Measurements from ENCODE around the gene CDC73. TPM values are rescaled to one million over a fixed set of nuclear protein-coding genes. Genes with fewer than 3 reads are reported as not detected.

Gene CDC73
- total RNA-seq, 2 experiments from 2014 or later = 12.9 to 50.0 TPM

GRCh38 chr1:193199940-193200339, 78.1 kb downstream of the CDC73 start:
- TF ChIP-seq CTCF (conservative IDR thresholded peaks at IDR 0.05; ENCODE audit: low read length) = no peak
- no peak for TF ChIP-seq EZH2phosphoT487 (IDR thresholded peaks at IDR 0.05; ENCODE audit: borderline replicate concordance, low read depth, low read length)
- Histone ChIP-seq H3K4me3 (ENCODE audit: low read depth, low read length, poor library complexity, severe bottlenecking) (no peak overlapping the region), H3K4me2 (ENCODE audit: low read length) (no peak overlapping the region), H2AFZ (ENCODE audit: low read length) (no peak overlapping the region), H3K4me1 (ENCODE audit: insufficient read depth, low read length, poor library complexity, severe bottlenecking) (no peaks in the 10 kb centered on the region), H3K9me3 (ENCODE audit: low read length) (no peaks in the 10 kb centered on the region), H4K20me1 (ENCODE audit: insufficient read depth, low read length) (no peaks in the 10 kb centered on the region), H3K9me2 (ENCODE audit: insufficient read depth, low read length) (no peaks in the 10 kb centered on the region), H3K79me2 (ENCODE audit: insufficient read depth, low read depth, low read length) (peaks cover 23% of the 10 kb centered on the region; the same call in 1 of the 2 replicates), H3K36me3 (ENCODE audit: insufficient read depth, low read length) (peaks cover 10% of the 10 kb centered on the region), H3K27ac (ENCODE audit: low read depth, low read length, poor library complexity, severe bottlenecking) (no peak overlapping the region)
- CTCF ChIA-PET (ENCODE audit: unreplicated experiment) = no interaction called here
- BruUV-seq (replicated peaks) = no TSS peak
- POLR2A ChIA-PET = interaction anchor here (0.6 kb wide), 1 partner anchor 83 kb away, joined by 3 read pairs; no protein-coding TSS in a partner anchor
- intact Hi-C loops (cut with micrococcal nuclease; ENCODE audit: unreplicated experiment) = no loop called here
- no peak for DNase-seq (ENCODE audit: low spot score)

DNA sequence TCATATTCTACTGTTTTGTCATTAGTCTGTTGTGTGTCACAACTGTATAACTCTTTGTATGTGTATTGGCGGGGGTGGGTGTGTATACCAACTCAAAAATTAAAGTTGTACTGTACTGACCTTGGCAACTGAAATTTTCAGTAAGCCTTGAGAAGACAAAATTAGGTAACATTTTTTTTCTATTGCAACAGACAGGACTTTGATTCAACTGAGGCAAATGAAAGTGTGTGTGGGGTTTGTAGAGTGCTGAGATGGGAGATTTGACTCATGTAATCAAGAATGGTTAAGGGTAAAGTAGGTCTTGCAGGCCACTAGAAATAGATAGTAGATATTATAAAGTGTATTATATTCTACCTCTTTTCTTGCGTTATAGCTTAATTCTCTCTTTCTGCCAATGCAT, 79.2 kb downstream of the CDC73 start:
- Histone ChIP-seq H3K36me3 (ENCODE audit: insufficient read depth, low read length) (peaks cover 21% of the 10 kb centered on the region), H3K9me2 (ENCODE audit: insufficient read depth, low read length) (no peaks in the 10 kb centered on the region), H4K20me1 (ENCODE audit: insufficient read depth, low read length) (no peaks in the 10 kb centered on the region), H3K4me2 (ENCODE audit: low read length) (no peak overlapping the region), H3K4me1 (ENCODE audit: insufficient read depth, low read length, poor library complexity, severe bottlenecking) (no peaks in the 10 kb centered on the region), H3K79me2 (ENCODE audit: insufficient read depth, low read depth, low read length) (peaks cover 18% of the 10 kb centered on the region; the same call in 1 of the 2 replicates), H2AFZ (ENCODE audit: low read length) (no peak overlapping the region), H3K27ac (ENCODE audit: low read depth, low read length, poor library complexity, severe bottlenecking) (no peak overlapping the region), H3K4me3 (ENCODE audit: low read depth, low read length, poor library complexity, severe bottlenecking) (no peak overlapping the region), H3K9me3 (ENCODE audit: low read length) (peaks cover 4% of the 10 kb centered on the region; the same call in 1 of the 2 replicates)
- ChIA-PET CTCF (ENCODE audit: unreplicated experiment) (no interaction called here), POLR2A (interaction anchor here (0.7 to 1.3 kb wide), 2 partner anchors 11 to 13 kb away, joined by 3 read pairs; no protein-coding TSS in a partner anchor)
- intact Hi-C loops (cut with micrococcal nuclease; ENCODE audit: unreplicated experiment) = no loop called here
- no TSS peak for BruUV-seq (replicated peaks)
- no peak for TF ChIP-seq EZH2phosphoT487 (IDR thresholded peaks at IDR 0.05; ENCODE audit: borderline replicate concordance, low read depth, low read length)
- TF ChIP-seq CTCF (conservative IDR thresholded peaks at IDR 0.05; ENCODE audit: low read length) = no peak
- no peak for DNase-seq (ENCODE audit: low spot score)

GRCh38 chr1:193210996-193211395, 89.2 kb downstream of the CDC73 start:
- intact Hi-C loops (cut with micrococcal nuclease; ENCODE audit: unreplicated experiment) = no loop called here
- no peak overlapping the region for H3K4me2 ChIP-seq (ENCODE audit: low read length)
- DNase-seq (ENCODE audit: low spot score) = no peak
- H3K9me2 ChIP-seq (ENCODE audit: insufficient read depth, low read length) = no peaks in the 10 kb centered on the region
- ChIA-PET POLR2A (no interaction called here), CTCF (ENCODE audit: unreplicated experiment) (no interaction called here)
- H2AFZ ChIP-seq (ENCODE audit: low read length) = no peak overlapping the region
- BruUV-seq (replicated peaks) = no TSS peak
- no peak overlapping the region for H3K27ac ChIP-seq (ENCODE audit: low read depth, low read length, poor library complexity, severe bottlenecking)
- no peak overlapping the region for H3K4me3 ChIP-seq (ENCODE audit: low read depth, low read length, poor library complexity, severe bottlenecking)
- H3K4me1 ChIP-seq (ENCODE audit: insufficient read depth, low read length, poor library complexity, severe bottlenecking) = no peaks in the 10 kb centered on the region
- peaks cover 63% of the 10 kb centered on the region for H3K36me3 ChIP-seq (ENCODE audit: insufficient read depth, low read length)
- H3K9me3 ChIP-seq (ENCODE audit: low read length) = peaks cover 4% of the 10 kb centered on the region; the same call in 1 of the 2 replicates
- no peaks in the 10 kb centered on the region for H3K79me2 ChIP-seq (ENCODE audit: insufficient read depth, low read depth, low read length)
- TF ChIP-seq CTCF (conservative IDR thresholded peaks at IDR 0.05; ENCODE audit: low read length) (no peak), EZH2phosphoT487 (IDR thresholded peaks at IDR 0.05; ENCODE audit: borderline replicate concordance, low read depth, low read length) (no peak)
- H4K20me1 ChIP-seq (ENCODE audit: insufficient read depth, low read length) = no peaks in the 10 kb centered on the region
